Activated CD4-positive, CD25-positive, alpha-beta regulatory T cell treated with anti-CD3 and anti-CD28 coated beads, Interleukin-2, amount 50 U/mL, for 72 hours (primary cell): Measurements from ENCODE around the gene ZNF723.
"Not testable (repeated sequence)": the region's sequence is repeated elsewhere in the genome, so short reads cannot be mapped to it uniquely, and the experiment has no call there.

ENCODE experiments used
- DNase-seq: peaks from one replicate; pipeline ENCODE4 v3.0.0; 2021

The ZNF723 gene

GRCh38 chr19:22832031-22832762 is at the start of gene ZNF723:
TSS of gene ZNF723 (plus strand) at chr19:22832291. CDS start at chr19:22832380, 89 bp downstream.
- no peak for DNase-seq

GRCh38 chr19:22783651-22784410 is 48.3 kb upstream of the ZNF723 start, which contains the start of gene ZNF99:
TSS of gene ZNF99 (minus strand) at chr19:22784151. CDS start at chr19:22784016, 135 bp downstream.
- DNase-seq = no peak

GRCh38 chr19:22792863-22793262 is 39.2 kb upstream of the ZNF723 start:
- DNase-seq = not testable (repeated sequence)

GRCh38 chr19:22797040-22797439 is 35.1 kb upstream of the ZNF723 start:
- DNase-seq = no peak

- no peak for DNase-seq
Measured at GRCh38 chr19:22806418-22806817, 25.7 kb upstream of the ZNF723 start.

GRCh38 chr19:22807061-22807835 is 24.8 kb upstream of the ZNF723 start:
- DNase-seq = no peak

GRCh38 chr19:22814124-22814523 is 18.0 kb upstream of the ZNF723 start:
- DNase-seq = no peak

GRCh38 chr19:22831211-22831610 is 880 bp upstream of the ZNF723 start:
- DNase-seq = no peak

GRCh38 chr19:22857713-22858320 is 25.7 kb downstream of the ZNF723 start:
- not testable (repeated sequence) for DNase-seq

- DNase-seq = no peak
Measured at GRCh38 chr19:22882797-22883196, 50.7 kb downstream of the ZNF723 start.

- DNase-seq = no peak
Measured at GRCh38 chr19:22893855-22894270, 61.8 kb downstream of the ZNF723 start.

- no peak for DNase-seq
Measured at GRCh38 chr19:22901431-22902130, 69.5 kb downstream of the ZNF723 start.
